Nephron (organoid): ENCODE data around the gene PLCB1.
A peak's percentile ranks its signal among the peaks of the same experiment; 100 is the strongest.

Experiments
- H3K27ac Mint-ChIP-seq, 3 experiments: 2 replicates each; pipeline ENCODE4 v1.8.0; 2020; ENCODE audit warnings: mixed read lengths in 3 of 3, mild to moderate bottlenecking in 2 of 3, moderate library complexity in 1 of 3
- H3K27me3 Mint-ChIP-seq: 2 replicates; pipeline ENCODE4 v1.8.0; 2021; ENCODE audit warnings: low read depth, mild to moderate bottlenecking, moderate library complexity, mixed read lengths
- H3K36me3 Mint-ChIP-seq: 2 replicates; pipeline ENCODE4 v1.8.0; 2020; ENCODE audit warnings: low read depth, mixed read lengths
- H3K4me1 Mint-ChIP-seq: 2 replicates; pipeline ENCODE4 v1.8.0; 2020; ENCODE audit warnings: mixed read lengths
- H3K4me3 Mint-ChIP-seq, 3 experiments: 2 replicates each; pipeline ENCODE4 v1.8.0; 2020; ENCODE audit warnings: mild to moderate bottlenecking in 3 of 3, mixed read lengths in 3 of 3, moderate library complexity in 2 of 3
- H3K9me3 Mint-ChIP-seq: 2 replicates; pipeline ENCODE4 v1.8.0; 2020; ENCODE audit warnings: mixed read lengths
- TF ChIP-seq, protein P1 (sequence below), 3 experiments: fragments of 200-600 bp; sonication (generic); IDR thresholded peaks; one replicate each; pipeline ENCODE4 v1.5.0; 2021; ENCODE audit warnings: antibody characterized with exemption in 3 of 3; ENCODE audit not compliant: unreplicated experiment in 3 of 3

The PLCB1 gene

DNA sequence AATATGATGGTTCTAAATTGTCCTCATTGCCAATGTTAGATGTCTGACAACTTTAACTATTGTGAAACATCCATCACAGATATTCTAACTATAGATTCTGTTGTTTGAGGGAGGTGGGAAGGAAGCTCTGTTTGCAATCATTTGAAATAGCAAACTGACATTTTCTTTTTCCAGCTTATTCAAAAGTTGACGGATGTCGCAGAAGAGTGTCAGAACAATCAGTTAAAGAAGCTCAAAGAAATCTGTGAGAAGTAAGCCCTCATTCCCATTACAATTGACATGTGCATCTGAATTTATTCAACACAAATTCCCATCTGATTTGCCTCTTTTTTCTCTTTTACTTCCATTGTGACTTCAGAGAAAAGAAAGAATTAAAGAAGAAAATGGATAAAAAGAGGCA is 656.2 kb downstream of the PLCB1 start:
- H3K27ac Mint-ChIP-seq, result no peak overlapping the region
- TF ChIP-seq, protein P1, sequence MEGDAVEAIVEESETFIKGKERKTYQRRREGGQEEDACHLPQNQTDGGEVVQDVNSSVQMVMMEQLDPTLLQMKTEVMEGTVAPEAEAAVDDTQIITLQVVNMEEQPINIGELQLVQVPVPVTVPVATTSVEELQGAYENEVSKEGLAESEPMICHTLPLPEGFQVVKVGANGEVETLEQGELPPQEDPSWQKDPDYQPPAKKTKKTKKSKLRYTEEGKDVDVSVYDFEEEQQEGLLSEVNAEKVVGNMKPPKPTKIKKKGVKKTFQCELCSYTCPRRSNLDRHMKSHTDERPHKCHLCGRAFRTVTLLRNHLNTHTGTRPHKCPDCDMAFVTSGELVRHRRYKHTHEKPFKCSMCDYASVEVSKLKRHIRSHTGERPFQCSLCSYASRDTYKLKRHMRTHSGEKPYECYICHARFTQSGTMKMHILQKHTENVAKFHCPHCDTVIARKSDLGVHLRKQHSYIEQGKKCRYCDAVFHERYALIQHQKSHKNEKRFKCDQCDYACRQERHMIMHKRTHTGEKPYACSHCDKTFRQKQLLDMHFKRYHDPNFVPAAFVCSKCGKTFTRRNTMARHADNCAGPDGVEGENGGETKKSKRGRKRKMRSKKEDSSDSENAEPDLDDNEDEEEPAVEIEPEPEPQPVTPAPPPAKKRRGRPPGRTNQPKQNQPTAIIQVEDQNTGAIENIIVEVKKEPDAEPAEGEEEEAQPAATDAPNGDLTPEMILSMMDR (IDR thresholded peaks at IDR 0.05; ENCODE audit: unreplicated experiment in 3 of 3), result no peak
- H3K9me3 Mint-ChIP-seq, result no peaks in the 10 kb centered on the region
- no peaks in the 10 kb centered on the region for H3K4me1 Mint-ChIP-seq
- no peak overlapping the region for H3K4me3 Mint-ChIP-seq
- H3K36me3 Mint-ChIP-seq, result peaks cover 18% of the 10 kb centered on the region
- H3K27me3 Mint-ChIP-seq, result no peaks in the 10 kb centered on the region

DNA sequence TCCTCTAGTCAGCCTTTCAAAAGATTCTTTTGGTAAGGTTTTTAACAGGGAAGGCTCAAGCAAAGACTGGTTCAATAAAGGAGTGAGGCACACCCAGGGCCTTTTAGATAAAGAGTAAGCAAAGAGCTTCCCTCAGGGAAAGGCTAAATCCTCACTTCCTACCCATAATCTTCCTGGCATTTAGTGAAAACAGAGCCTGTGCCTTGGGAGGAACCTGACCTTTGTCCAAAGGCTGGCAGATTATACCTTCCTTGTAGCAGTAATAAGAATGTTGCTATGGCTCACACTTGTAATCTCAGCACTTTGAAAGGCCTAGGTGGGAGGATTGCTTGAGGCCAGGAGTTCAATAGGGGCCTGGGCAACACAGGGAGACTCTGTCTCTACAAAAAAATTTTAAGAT is 656.8 kb downstream of the PLCB1 start:
- H3K36me3 Mint-ChIP-seq, result peaks cover 21% of the 10 kb centered on the region
- H3K27ac Mint-ChIP-seq, result peak overlapping the region in 1 of 3 experiments; percentile 45
- TF ChIP-seq, protein P1 (IDR thresholded peaks at IDR 0.05; ENCODE audit: unreplicated experiment in 3 of 3), result no peak
- no peaks in the 10 kb centered on the region for H3K27me3 Mint-ChIP-seq
- H3K4me3 Mint-ChIP-seq, result no peak overlapping the region
- no peaks in the 10 kb centered on the region for H3K4me1 Mint-ChIP-seq
- H3K9me3 Mint-ChIP-seq, result no peaks in the 10 kb centered on the region

DNA sequence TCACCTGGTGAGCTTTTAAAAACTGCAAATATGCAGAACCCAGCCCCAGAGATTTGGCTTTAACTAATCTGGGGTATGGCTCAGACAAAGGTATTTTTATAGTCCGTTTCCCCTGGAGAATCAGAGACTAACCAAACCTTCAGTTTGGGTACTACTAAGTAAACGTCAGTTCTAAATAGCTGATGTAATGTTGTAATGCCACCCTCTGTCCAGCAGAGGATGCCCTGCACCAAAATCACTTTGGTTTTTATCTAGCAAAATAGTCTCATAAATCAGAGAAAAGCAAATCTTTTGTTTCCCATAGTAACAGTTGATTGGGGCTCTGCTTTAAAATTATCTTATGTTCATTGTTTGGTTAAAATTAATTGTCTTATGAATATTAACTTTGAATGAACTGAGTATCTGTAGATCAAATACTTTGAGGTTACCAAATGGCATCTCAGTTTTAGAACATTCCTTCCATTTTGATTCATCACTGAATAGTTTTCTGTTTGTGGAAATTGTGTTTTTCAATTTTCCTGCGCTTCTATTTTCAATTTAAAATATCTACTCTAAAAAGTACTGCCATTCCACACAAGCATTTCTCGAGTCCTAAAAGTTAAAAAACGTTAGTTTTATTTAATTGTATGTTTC is 658.5 kb downstream of the PLCB1 start:
- Mint-ChIP-seq H3K4me3 (no peak overlapping the region), H3K9me3 (no peaks in the 10 kb centered on the region), H3K4me1 (no peaks in the 10 kb centered on the region), H3K27me3 (no peaks in the 10 kb centered on the region), H3K27ac (no peak overlapping the region), H3K36me3 (peaks cover 21% of the 10 kb centered on the region)
- TF ChIP-seq, protein P1 (IDR thresholded peaks at IDR 0.05; ENCODE audit: unreplicated experiment in 3 of 3), result peak; percentile 87 to 99 (median 90)

DNA sequence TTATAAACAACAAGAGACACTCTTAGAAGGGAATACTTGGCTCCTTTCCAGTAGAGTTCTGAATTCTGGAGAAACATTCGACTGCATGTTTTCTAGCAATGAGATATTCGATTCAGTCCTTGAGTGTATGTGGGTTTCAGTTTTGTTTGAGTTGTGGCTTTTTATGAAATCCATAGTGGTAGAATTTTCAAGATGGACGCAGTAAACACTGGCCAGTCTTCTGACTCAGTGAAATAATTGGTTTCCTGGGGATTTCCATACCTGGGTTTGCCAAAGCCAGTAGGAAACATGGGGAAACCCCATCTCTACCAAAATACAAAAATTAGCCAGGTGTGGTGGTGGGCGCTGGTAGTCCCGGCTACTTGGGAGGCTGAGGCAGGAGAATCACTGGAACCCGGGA is 663.3 kb downstream of the PLCB1 start:
- Mint-ChIP-seq H3K4me3 (no peak overlapping the region), H3K27me3 (no peaks in the 10 kb centered on the region), H3K27ac (no peak overlapping the region), H3K4me1 (no peaks in the 10 kb centered on the region), H3K36me3 (peaks cover 32% of the 10 kb centered on the region), H3K9me3 (no peaks in the 10 kb centered on the region)
- TF ChIP-seq, protein P1 (IDR thresholded peaks at IDR 0.05; ENCODE audit: unreplicated experiment in 3 of 3), result no peak

DNA sequence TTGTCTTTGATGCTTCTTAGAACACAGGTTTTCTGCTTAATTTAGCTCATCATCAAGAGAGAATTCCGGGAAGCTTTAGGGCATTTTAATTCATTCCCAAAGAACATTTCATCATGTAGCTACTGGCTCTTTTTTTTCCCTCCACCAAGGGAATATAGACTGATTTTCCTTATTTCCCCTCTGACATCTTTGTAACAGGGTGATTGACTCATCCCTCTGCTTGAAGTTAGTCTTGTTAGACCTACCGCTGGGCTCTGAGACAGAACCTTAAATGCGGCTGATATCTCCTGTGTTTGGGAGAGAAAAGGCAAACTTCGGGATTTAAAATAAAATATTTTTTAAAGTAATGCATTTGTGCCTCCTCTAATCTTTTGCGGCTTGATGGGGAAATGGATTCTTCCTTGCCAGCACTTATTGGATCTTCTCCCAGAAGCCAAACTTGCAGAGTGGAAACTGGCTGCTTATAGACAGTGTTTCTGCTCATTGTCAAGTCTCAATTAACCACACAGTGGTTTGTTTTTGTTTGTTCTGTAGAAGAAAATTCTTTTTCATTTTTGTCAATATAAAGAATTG is 664.1 kb downstream of the PLCB1 start:
- peaks cover 35% of the 10 kb centered on the region for H3K36me3 Mint-ChIP-seq
- H3K4me3 Mint-ChIP-seq, result no peak overlapping the region
- H3K27me3 Mint-ChIP-seq, result peaks cover under 1% of the 10 kb centered on the region
- no peak overlapping the region for H3K27ac Mint-ChIP-seq
- no peaks in the 10 kb centered on the region for H3K4me1 Mint-ChIP-seq
- TF ChIP-seq, protein P1 (IDR thresholded peaks at IDR 0.05; ENCODE audit: unreplicated experiment in 3 of 3), result no peak
- H3K9me3 Mint-ChIP-seq, result no peaks in the 10 kb centered on the region

DNA sequence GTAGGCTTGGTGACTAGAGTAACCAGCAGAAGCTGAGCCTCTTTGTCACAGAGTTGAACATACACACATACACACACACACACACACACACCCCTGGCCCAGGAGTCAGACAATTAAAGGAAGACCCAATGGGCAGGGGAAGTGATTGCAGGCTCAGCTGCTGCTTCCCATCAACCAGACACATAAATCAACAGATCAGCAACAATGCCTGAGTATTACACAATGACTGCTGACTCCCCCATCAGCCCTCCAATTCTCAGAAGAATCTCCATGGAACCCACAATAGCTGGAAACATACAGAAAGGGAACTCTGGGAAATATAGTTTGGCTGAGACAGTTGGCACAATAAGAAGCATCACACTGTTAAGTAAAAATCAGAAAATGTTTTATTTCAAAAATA is 666.4 kb downstream of the PLCB1 start:
- Mint-ChIP-seq H3K9me3 (no peaks in the 10 kb centered on the region), H3K36me3 (peaks cover 30% of the 10 kb centered on the region), H3K4me1 (no peaks in the 10 kb centered on the region), H3K27ac (no peak overlapping the region), H3K27me3 (peaks cover 3% of the 10 kb centered on the region), H3K4me3 (no peak overlapping the region)
- TF ChIP-seq, protein P1 (IDR thresholded peaks at IDR 0.05; ENCODE audit: unreplicated experiment in 3 of 3), result no peak
